Panc1 (cell line): ENCODE data around the gene DCST1. TPM values are rescaled to one million over a fixed set of nuclear protein-coding genes. Genes with fewer than 3 reads are reported as not detected.

ENCODE experiments used
- ATAC-seq: fragments of 200-7000 bp; cut with Tn5 transposase; 2 replicates; pipeline ENCODE4 v1.9.1; 2020; ENCODE audit warnings: mild to moderate bottlenecking, moderate library complexity
- BruUV-seq: library from RNA; stranded (reverse); fragments of 400-500 nt; replicated peaks from 2 replicates; lab custom pipeline; 2021; lab: Mats Ljungman, UMichigan
- CTCF ChIA-PET: fragments of 300-600 bp; sonication (Branson Sonifier 250); formaldehyde crosslinking; loops from one replicate; lab custom pipeline; 2022; ENCODE audit warnings: antibody characterized with exemption; lab: Charles Lee
- POLR2A ChIA-PET: fragments of 300-600 bp; sonication (Branson Sonifier 250); formaldehyde crosslinking; loops from one replicate; lab custom pipeline; 2022; ENCODE audit warnings: antibody characterized with exemption; lab: Charles Lee
- DNase-seq: peaks from one replicate; pipeline ENCODE4 v3.0.0-alpha.2; 2010; ENCODE audit warnings: low read depth, low spot score
- H3K27ac ChIP-seq: 2 replicates; pipeline ENCODE4 v1.5.1; 2011; ENCODE audit warnings: mild to moderate bottlenecking, low read length, inconsistent platforms
- H3K27me3 ChIP-seq: fragments of 200-500 bp; sonication (Bioruptor generic); 2 replicates; pipeline ENCODE4 v1.6.0; 2014; ENCODE audit warnings: low read length, inconsistent platforms; ENCODE audit not compliant: control insufficient read depth, insufficient read depth
- H3K36me3 ChIP-seq: fragments of 200-500 bp; sonication (Bioruptor generic); 2 replicates; pipeline ENCODE4 v1.5.1; 2014; ENCODE audit warnings: inconsistent platforms, mild to moderate bottlenecking, low read length, moderate library complexity; ENCODE audit not compliant: control insufficient read depth, insufficient read depth
- H3K4me1 ChIP-seq: 2 replicates; pipeline ENCODE4 v1.5.1; 2011; ENCODE audit warnings: inconsistent platforms, mild to moderate bottlenecking, low read length, moderate library complexity; ENCODE audit not compliant: control insufficient read depth, insufficient read depth
- H3K4me3 ChIP-seq, 2 experiments: 2 replicates each; pipeline ENCODE4 v1.5.1; 2011 to 2012; ENCODE audit warnings: low read depth in 2 of 2, low read length in 2 of 2, mild to moderate bottlenecking in 2 of 2, inconsistent platforms in 1 of 2, moderate library complexity in 1 of 2
- H3K9me3 ChIP-seq: fragments of 200-500 bp; sonication (Bioruptor generic); 2 replicates; pipeline ENCODE4 v1.5.1; 2014; ENCODE audit warnings: low read depth, mild to moderate bottlenecking, inconsistent platforms, low read length, moderate library complexity; ENCODE audit not compliant: control insufficient read depth, insufficient read depth
- CTCF ChIP-seq: fragments of 450-650 bp; IDR thresholded peaks from 2 replicates; pipeline ENCODE4 v1.5.1; 2017; ENCODE audit warnings: mild to moderate bottlenecking
- POLR2AphosphoS5 ChIP-seq: IDR thresholded peaks from 2 replicates; pipeline ENCODE4 v1.6.1; 2012; ENCODE audit warnings: mild to moderate bottlenecking, low read depth, low read length, moderate library complexity
- REST ChIP-seq, 2 experiments: IDR thresholded peaks; 2 replicates each; pipeline ENCODE4 v1.6.1; 2011 to 2012; ENCODE audit warnings: low read depth in 2 of 2, control low read depth in 1 of 2, low read length in 1 of 2, mild to moderate bottlenecking in 1 of 2, moderate library complexity in 1 of 2; ENCODE audit not compliant: insufficient read depth in 1 of 2
- SIN3A ChIP-seq: IDR thresholded peaks from 2 replicates; pipeline ENCODE4 v1.6.1; 2012; ENCODE audit warnings: low read depth, mild to moderate bottlenecking, low read length, moderate library complexity, borderline replicate concordance; ENCODE audit not compliant: insufficient read depth
- TCF7L2 ChIP-seq: IDR thresholded peaks from 2 replicates; pipeline ENCODE4 v1.6.1; 2011; ENCODE audit warnings: mild to moderate bottlenecking, low read depth, low read length, inconsistent platforms
- in situ Hi-C: cut with HindIII; loops from 2 replicates; pipeline ENCODE4 v1.10.0; 2016; ENCODE audit warnings: low sequenced_read_pairs, low pct_unique_long_range_greater_than_20kb
- intact Hi-C: fragments of 100-400 bp; cut with micrococcal nuclease; formaldehyde crosslinking; loops from one replicate; pipeline ENCODE4 v1.10.0; 2022; ENCODE audit not compliant: unreplicated experiment
- total RNA-seq: library from RNA; stranded (reverse); gene quantifications from one replicate; pipeline ENCODE4 v1.2.1, GENCODE V29; 2021; ENCODE audit not compliant: unreplicated experiment

Gene DCST1
- total RNA-seq, 1 experiment from 2014 or later: not detected

GRCh38 chr1:155043793-155044192 lies 10.2 kb downstream of the DCST1 start:
- ATAC-seq: no peak
- no peak for DNase-seq
- H3K4me1 ChIP-seq: no peaks in the 10 kb centered on the region
- no TSS peak for BruUV-seq
- in situ Hi-C loops: no loop called here
- TF ChIP-seq SIN3A (no peak), TCF7L2 (no peak), REST (IDR thresholded peaks at IDR 0.05; ENCODE audit: insufficient read depth in 1 of 2, low read depth in 2 of 2, low read length in 1 of 2) (no peak), CTCF (no peak), POLR2AphosphoS5 (no peak)
- no peaks in the 10 kb centered on the region for H3K9me3 ChIP-seq
- CTCF ChIA-PET: interaction anchor here (0.6 to 1.8 kb wide), 4 partner anchors 16 to 462 kb away, joined by 3 to 9 read pairs (median 4); no protein-coding TSS in a partner anchor
- no peak overlapping the region for H3K4me3 ChIP-seq
- no peaks in the 10 kb centered on the region for H3K36me3 ChIP-seq
- intact Hi-C loops: no loop called here
- POLR2A ChIA-PET: interaction anchor here (0.6 kb wide), 1 partner anchor 41 kb away, joined by 3 read pairs; the partner anchor contains the start of gene ZBTB7B
- H3K27me3 ChIP-seq: no peaks in the 10 kb centered on the region
- H3K27ac ChIP-seq: no peak overlapping the region

GRCh38 chr1:155044365-155044764 lies 10.7 kb downstream of the DCST1 start:
- TF ChIP-seq CTCF (no peak), SIN3A (no peak), POLR2AphosphoS5 (no peak), REST (IDR thresholded peaks at IDR 0.05; ENCODE audit: insufficient read depth in 1 of 2, low read depth in 2 of 2, low read length in 1 of 2) (no peak), TCF7L2 (no peak)
- in situ Hi-C loops (no loop called here), intact Hi-C loops (no loop called here)
- H3K4me1 ChIP-seq: no peaks in the 10 kb centered on the region
- no TSS peak for BruUV-seq
- H3K4me3 ChIP-seq: no peak overlapping the region
- H3K27me3 ChIP-seq: no peaks in the 10 kb centered on the region
- DNase-seq (no peak), ATAC-seq (no peak)
- no peaks in the 10 kb centered on the region for H3K9me3 ChIP-seq
- ChIA-PET POLR2A (no interaction called here), CTCF (interaction anchor here (0.7 to 1.8 kb wide), 5 partner anchors 11 to 41 kb away, joined by 3 to 13 read pairs (median 5); no protein-coding TSS in a partner anchor)
- no peak overlapping the region for H3K27ac ChIP-seq
- H3K36me3 ChIP-seq: no peaks in the 10 kb centered on the region
